Activated CD8-positive, alpha-beta T cell treated with anti-CD3 and anti-CD28 coated beads, Interleukin-2, amount 10 ng/mL, durations not matched to agents 7 days and 5 days (primary cell): ENCODE data around the gene GPR15. TPM values are rescaled to one million over a fixed set of nuclear protein-coding genes. Genes with fewer than 3 reads are reported as not detected.

ENCODE experiments used
- ATAC-seq: fragments of 150-1000 bp; cut with Tn5 transposase; one replicate; pipeline ENCODE4 v1.10.0; 2021; ENCODE audit warnings: moderate library complexity
- CTCF ChIA-PET: fragments of 350-600 bp; sonication (Branson Sonifier 250); formaldehyde crosslinking; loops from one replicate; lab custom pipeline; 2021; ENCODE audit warnings: antibody characterized with exemption; lab: Charles Lee
- POLR2A ChIA-PET: fragments of 350-600 bp; sonication (Branson Sonifier 250); formaldehyde crosslinking; loops from one replicate; lab custom pipeline; 2021; ENCODE audit warnings: antibody characterized with exemption; lab: Charles Lee
- DNase-seq: peaks from one replicate; pipeline ENCODE4 v3.0.0-alpha.2; 2020
- H3K27ac Mint-ChIP-seq: one replicate; pipeline ENCODE4 v1.8.0; 2021; ENCODE audit warnings: mild to moderate bottlenecking, mixed read lengths
- H3K27me3 Mint-ChIP-seq: one replicate; pipeline ENCODE4 v1.8.0; 2021; ENCODE audit warnings: low read depth, mixed read lengths
- H3K36me3 Mint-ChIP-seq: one replicate; pipeline ENCODE4 v1.8.0; 2021; ENCODE audit warnings: low read depth, mixed read lengths
- H3K4me1 Mint-ChIP-seq: one replicate; pipeline ENCODE4 v1.8.0; 2021; ENCODE audit warnings: low read depth, mixed read lengths
- H3K4me3 Mint-ChIP-seq: one replicate; pipeline ENCODE4 v1.8.0; 2021; ENCODE audit warnings: mild to moderate bottlenecking, mixed read lengths
- H3K9me3 Mint-ChIP-seq: one replicate; pipeline ENCODE4 v1.8.0; 2022; ENCODE audit warnings: mixed read lengths; ENCODE audit not compliant: insufficient read depth
- total RNA-seq, 2 experiments: library from RNA; stranded (reverse); gene quantifications; one replicate each; pipeline ENCODE4 v1.2.3, GENCODE V29; 2021

The GPR15 gene
- total RNA-seq, 2 experiments from 2014 or later, result 18.9 to 19.7 TPM

- H3K9me3 Mint-ChIP-seq, result peaks cover 4% of the 10 kb centered on the region
- H3K4me3 Mint-ChIP-seq, result peak overlapping the region; percentile 26
- ChIA-PET CTCF (interaction anchor here (0.7 to 2.4 kb wide), 5 partner anchors 11 to 27 kb away, joined by 3 to 9 read pairs (median 4); no protein-coding TSS in a partner anchor), POLR2A (interaction anchor here (1.0 to 11.8 kb wide), 6 partner anchors 14 to 43 kb away, joined by 4 to 217 read pairs (median 6); partner anchors contain the start of genes CLDND1, CPOX and GPR15)
- H3K36me3 Mint-ChIP-seq, result peaks cover 75% of the 10 kb centered on the region
- H3K4me1 Mint-ChIP-seq, result peaks cover 80% of the 10 kb centered on the region
- peak overlapping the region; percentile 97 for H3K27ac Mint-ChIP-seq
- DNase-seq (no peak), ATAC-seq (no peak)
- no peaks in the 10 kb centered on the region for H3K27me3 Mint-ChIP-seq
Observed at GRCh38 chr3:98550833-98551232, 19.1 kb downstream of the GPR15 start.

GRCh38 chr3:98551236-98551635 lies 19.5 kb downstream of the GPR15 start:
- Mint-ChIP-seq H3K4me3 (peak overlapping the region; percentile 89), H3K27me3 (no peaks in the 10 kb centered on the region), H3K4me1 (peaks cover 80% of the 10 kb centered on the region), H3K27ac (peak overlapping the region; percentile 97), H3K9me3 (peaks cover 4% of the 10 kb centered on the region), H3K36me3 (peaks cover 74% of the 10 kb centered on the region)
- ChIA-PET POLR2A (interaction anchor here (1.0 to 11.8 kb wide), 6 partner anchors 13 to 42 kb away, joined by 4 to 217 read pairs (median 6); partner anchors contain the start of genes CLDND1, CPOX and GPR15), CTCF (interaction anchor here (0.7 to 1.5 kb wide), 3 partner anchors 11 to 27 kb away, joined by 3 to 6 read pairs (median 4); no protein-coding TSS in a partner anchor)
- DNase-seq (no peak), ATAC-seq (no peak)

DNA sequence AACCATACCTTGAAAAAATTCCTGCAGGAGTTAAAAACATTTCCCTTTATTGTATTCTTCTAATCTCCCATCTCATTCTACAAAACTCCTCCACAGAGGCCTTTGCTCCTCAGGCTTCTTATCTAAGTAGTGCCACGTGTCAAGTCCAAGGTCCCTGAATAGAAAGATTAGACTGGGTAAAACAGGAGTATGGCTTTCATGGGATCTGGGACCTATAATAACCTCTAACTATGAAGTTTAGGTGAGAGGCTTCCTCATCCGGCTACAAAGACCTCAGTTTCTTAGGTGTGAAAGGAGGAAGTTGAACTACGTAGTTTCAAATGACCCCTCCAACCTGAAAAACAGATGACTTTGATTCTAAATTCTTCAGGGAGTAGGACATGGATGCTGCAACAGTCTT lies 20.0 kb downstream of the GPR15 start:
- Mint-ChIP-seq H3K4me3 (peak overlapping the region; percentile 89), H3K9me3 (peaks cover 4% of the 10 kb centered on the region), H3K4me1 (peaks cover 82% of the 10 kb centered on the region), H3K27me3 (no peaks in the 10 kb centered on the region), H3K36me3 (peaks cover 72% of the 10 kb centered on the region), H3K27ac (peak overlapping the region; percentile 97)
- ChIA-PET CTCF (interaction anchor here (0.7 to 1.5 kb wide), 3 partner anchors 10 to 28 kb away, joined by 3 to 6 read pairs (median 4); no protein-coding TSS in a partner anchor), POLR2A (interaction anchor here (1.0 to 11.8 kb wide), 5 partner anchors 13 to 30 kb away, joined by 4 to 217 read pairs (median 7); partner anchors contain the start of genes CLDND1 and GPR15)
- ATAC-seq (no peak), DNase-seq (no peak)

- Mint-ChIP-seq H3K36me3 (peaks cover 71% of the 10 kb centered on the region), H3K4me3 (peak overlapping the region; percentile 89), H3K27ac (peak overlapping the region; percentile 97), H3K4me1 (peaks cover 89% of the 10 kb centered on the region), H3K9me3 (peaks cover 4% of the 10 kb centered on the region), H3K27me3 (no peaks in the 10 kb centered on the region)
- ATAC-seq, result no peak
- ChIA-PET POLR2A (interaction anchor here (0.9 to 11.8 kb wide), 6 partner anchors 12 to 41 kb away, joined by 3 to 217 read pairs (median 35); partner anchors contain the start of genes CLDND1, CPOX and GPR15), CTCF (interaction anchor here (1.4 to 6.6 kb wide), 3 partner anchors 11 to 31 kb away, joined by 3 to 36 read pairs (median 6); partner anchors contain the start of gene CLDND1)
- no peak for DNase-seq
Observed at GRCh38 chr3:98552232-98553020, 20.6 kb downstream of the GPR15 start.

GRCh38 chr3:98553021-98553563 lies 21.3 kb downstream of the GPR15 start:
- H3K4me3 Mint-ChIP-seq, result peak overlapping the region; percentile 89
- CTCF ChIA-PET, result interaction anchor here (1.4 to 6.6 kb wide), 5 partner anchors 11 to 31 kb away, joined by 3 to 36 read pairs (median 15); partner anchors contain the start of gene CLDND1
- H3K4me1 Mint-ChIP-seq, result peaks cover 91% of the 10 kb centered on the region
- DNase-seq, result no peak
- peaks cover 4% of the 10 kb centered on the region for H3K9me3 Mint-ChIP-seq
- no peaks in the 10 kb centered on the region for H3K27me3 Mint-ChIP-seq
- ATAC-seq, result no peak
- POLR2A ChIA-PET, result interaction anchor here (0.9 to 11.8 kb wide), 6 partner anchors 12 to 41 kb away, joined by 3 to 217 read pairs (median 88); partner anchors contain the start of genes CLDND1, CPOX and GPR15
- peaks cover 69% of the 10 kb centered on the region for H3K36me3 Mint-ChIP-seq
- H3K27ac Mint-ChIP-seq, result peak overlapping the region; percentile 97

DNA sequence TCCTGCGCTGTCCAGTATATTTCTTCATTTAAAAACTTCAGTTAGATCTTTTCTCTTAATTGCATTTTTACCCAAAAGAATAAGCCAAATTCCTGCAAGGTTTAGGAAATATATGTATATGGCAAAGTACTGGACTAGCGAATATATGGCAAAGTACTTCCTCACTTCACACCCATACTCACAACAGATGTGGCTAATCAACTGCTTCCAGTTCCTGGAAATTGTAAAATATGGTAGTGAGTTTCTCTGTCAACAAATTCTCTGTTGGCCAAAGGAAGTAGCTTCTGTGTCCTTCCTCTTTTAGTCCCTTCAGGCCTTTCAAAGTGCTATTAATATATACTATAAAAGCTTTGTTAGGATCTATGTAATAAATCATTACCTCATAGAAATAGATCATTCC lies 22.0 kb downstream of the GPR15 start:
- ChIA-PET POLR2A (interaction anchor here (3.9 to 11.8 kb wide), 6 partner anchors 11 to 40 kb away, joined by 16 to 217 read pairs (median 88); partner anchors contain the start of genes CLDND1, CPOX and GPR15), CTCF (interaction anchor here (1.1 to 6.6 kb wide), 6 partner anchors 8 to 32 kb away, joined by 10 to 36 read pairs (median 18); partner anchors contain the start of gene CLDND1)
- no peaks in the 10 kb centered on the region for H3K27me3 Mint-ChIP-seq
- H3K36me3 Mint-ChIP-seq, result peaks cover 66% of the 10 kb centered on the region
- ATAC-seq, result no peak
- peak overlapping the region; percentile 89 for H3K4me3 Mint-ChIP-seq
- H3K9me3 Mint-ChIP-seq, result peaks cover 4% of the 10 kb centered on the region
- no peak for DNase-seq
- peak overlapping the region; percentile 97 for H3K27ac Mint-ChIP-seq
- H3K4me1 Mint-ChIP-seq, result peaks cover 91% of the 10 kb centered on the region

GRCh38 chr3:98554580-98554979 lies 22.8 kb downstream of the GPR15 start:
- ATAC-seq (no peak), DNase-seq (no peak)
- Mint-ChIP-seq H3K4me3 (peak overlapping the region; percentile 89), H3K36me3 (peaks cover 65% of the 10 kb centered on the region), H3K4me1 (peaks cover 91% of the 10 kb centered on the region), H3K27ac (peak overlapping the region; percentile 97), H3K27me3 (no peaks in the 10 kb centered on the region), H3K9me3 (peaks cover 7% of the 10 kb centered on the region)
- ChIA-PET CTCF (interaction anchor here (1.1 to 6.6 kb wide), 7 partner anchors 8 to 33 kb away, joined by 10 to 36 read pairs (median 21); partner anchors contain the start of gene CLDND1), POLR2A (interaction anchor here (0.5 to 11.8 kb wide), 8 partner anchors 10 to 551 kb away, joined by 3 to 217 read pairs (median 48); partner anchors contain the start of genes CLDND1, CPOX and GPR15)

- peaks cover 91% of the 10 kb centered on the region for H3K4me1 Mint-ChIP-seq
- no peak for ATAC-seq
- peak overlapping the region; percentile 97 for H3K27ac Mint-ChIP-seq
- no peaks in the 10 kb centered on the region for H3K27me3 Mint-ChIP-seq
- peak overlapping the region; percentile 89 for H3K4me3 Mint-ChIP-seq
- H3K36me3 Mint-ChIP-seq, result peaks cover 65% of the 10 kb centered on the region
- CTCF ChIA-PET, result interaction anchor here (2.5 to 6.6 kb wide), 6 partner anchors 9 to 33 kb away, joined by 10 to 36 read pairs (median 22); partner anchors contain the start of gene CLDND1
- peaks cover 11% of the 10 kb centered on the region for H3K9me3 Mint-ChIP-seq
- POLR2A ChIA-PET, result interaction anchor here (0.5 to 11.8 kb wide), 8 partner anchors 10 to 550 kb away, joined by 3 to 217 read pairs (median 48); partner anchors contain the start of genes CLDND1, CPOX and GPR15
- DNase-seq, result no peak
Observed at GRCh38 chr3:98555025-98555379, 23.2 kb downstream of the GPR15 start.

DNA sequence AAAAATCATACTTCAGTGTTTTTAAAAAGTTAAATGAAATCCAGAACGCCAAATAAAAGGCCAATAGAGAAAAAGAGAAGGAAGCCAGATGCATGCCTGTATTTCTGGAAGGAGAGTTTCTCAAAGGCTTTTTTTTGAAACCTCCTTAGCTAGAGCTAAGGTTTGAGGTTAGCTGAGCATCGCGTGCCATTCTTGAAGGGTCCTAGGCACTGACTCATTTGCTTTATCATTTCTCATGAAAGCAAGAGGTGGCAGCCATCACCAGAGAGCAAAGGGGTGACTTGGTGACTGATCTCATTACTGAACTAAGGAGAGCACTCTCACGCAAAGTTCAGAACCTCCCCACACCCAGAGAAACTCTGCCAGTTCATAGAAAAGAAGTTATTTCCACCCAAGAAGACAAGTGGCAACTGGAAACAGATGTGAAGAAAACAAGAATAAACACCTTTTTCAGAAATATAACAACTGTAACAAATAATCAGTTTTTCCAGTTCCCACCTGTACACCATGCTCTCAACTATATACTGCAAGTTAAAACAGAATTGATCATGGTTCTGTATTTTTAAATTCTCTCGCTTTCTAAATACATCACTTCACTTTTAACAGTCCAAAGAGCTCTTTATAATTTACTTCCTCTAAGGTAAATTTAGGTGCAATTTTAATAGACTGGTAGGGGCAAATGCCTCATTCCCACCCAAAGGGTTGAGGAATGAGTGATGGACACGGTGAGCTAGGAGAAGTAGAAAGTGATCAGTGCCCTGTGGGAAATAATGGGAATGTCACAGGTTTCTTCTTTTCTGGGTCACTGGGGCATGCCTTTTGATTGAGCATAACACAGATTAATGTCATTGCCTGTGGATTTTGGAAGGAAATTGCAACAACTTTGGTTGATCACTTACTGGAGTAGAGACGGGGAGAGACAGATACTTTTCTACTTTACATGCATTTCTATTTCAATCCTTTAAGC lies 24.7 kb downstream of the GPR15 start:
- H3K27ac Mint-ChIP-seq, result peak overlapping the region; percentile 97
- peak overlapping the region; percentile 89 for H3K4me3 Mint-ChIP-seq
- peak; percentile 89 for ATAC-seq
- H3K27me3 Mint-ChIP-seq, result no peaks in the 10 kb centered on the region
- peaks cover 59% of the 10 kb centered on the region for H3K36me3 Mint-ChIP-seq
- peak; percentile 92 for DNase-seq
- peaks cover 88% of the 10 kb centered on the region for H3K4me1 Mint-ChIP-seq
- H3K9me3 Mint-ChIP-seq, result peaks cover 13% of the 10 kb centered on the region
- CTCF ChIA-PET, result interaction anchor here (0.6 to 6.6 kb wide), 9 partner anchors 9 to 35 kb away, joined by 3 to 36 read pairs (median 9); partner anchors contain the start of genes CLDND1 and GPR15
- POLR2A ChIA-PET, result interaction anchor here (1.0 to 11.8 kb wide), 10 partner anchors 8 to 45 kb away, joined by 3 to 217 read pairs (median 26); partner anchors contain the start of genes CLDND1, CPOX and GPR15
